Endothelial cell of umbilical vein (primary cell): ENCODE data around the gene UBE2E1. TPM values are rescaled to one million over a fixed set of nuclear protein-coding genes. Genes with fewer than 3 reads are reported as not detected.

Experiments used
- BruUV-seq: library from RNA; stranded (reverse); fragments of 400-500 nt; replicated peaks from 2 replicates; lab custom pipeline; 2021; lab: Mats Ljungman, UMichigan
- CTCF ChIA-PET: fragments of 300-600, 350-600 bp; sonication (Branson Sonifier 250); formaldehyde crosslinking; loops from one replicate; lab custom pipeline; 2021; ENCODE audit warnings: antibody characterized with exemption, inconsistent platforms; lab: Charles Lee
- POLR2A ChIA-PET: fragments of 300-600, 350-600 bp; sonication (Branson Sonifier 250); formaldehyde crosslinking; loops from one replicate; lab custom pipeline; 2021; ENCODE audit warnings: antibody characterized with exemption, inconsistent platforms; lab: Charles Lee
- DNase-seq: peaks from one replicate; pipeline ENCODE4 v3.0.0-alpha.2; 2011; ENCODE audit warnings: low read depth, low spot score
- FAIRE-seq: peaks from 2 replicates; lab custom pipeline; 2011; peaks lifted over from hg19 to GRCh38; lab: Jason Lieb, UNC
- H2AFZ ChIP-seq: 2 replicates; pipeline ENCODE4 v1.6.0; 2012; ENCODE audit warnings: low read depth, low read length, control low read depth, inconsistent platforms
- H3K27ac ChIP-seq: 2 replicates; pipeline ENCODE4 v1.5.1; 2011; ENCODE audit warnings: low read depth, mild to moderate bottlenecking, control low read depth, low read length, moderate library complexity; ENCODE audit not compliant: insufficient read depth
- H3K27me3 ChIP-seq, 2 experiments: 2 replicates each; pipeline versions ENCODE4 v1.6.0 to v1.6.1; 2011; ENCODE audit warnings: low read length in 2 of 2, mixed read lengths in 1 of 2; ENCODE audit not compliant: control insufficient read depth in 2 of 2, insufficient read depth in 2 of 2
- H3K36me3 ChIP-seq, 2 experiments: 2 replicates in 1 of 2; 3 replicates in 1 of 2; pipeline ENCODE4 v1.5.1; 2011; ENCODE audit warnings: low read length in 2 of 2, mild to moderate bottlenecking in 1 of 2, moderate library complexity in 1 of 2; ENCODE audit not compliant: control insufficient read depth in 2 of 2, insufficient read depth in 2 of 2; ENCODE audit errors: extremely low read depth in 1 of 2
- H3K4me1 ChIP-seq: 3 replicates; pipeline ENCODE4 v1.5.1; 2011; ENCODE audit warnings: mild to moderate bottlenecking, low read length; ENCODE audit not compliant: control insufficient read depth, insufficient read depth; ENCODE audit errors: extremely low read depth
- H3K4me2 ChIP-seq: 2 replicates; pipeline ENCODE4 v1.6.1; 2011; ENCODE audit warnings: low read length, control low read depth, mixed read lengths; ENCODE audit not compliant: insufficient read depth
- H3K4me3 ChIP-seq, 3 experiments: fragments of 200-600 bp in 1 of 3; sonication (generic), shearing (Covaris generic) in 1 of 3; replicated peaks in 1 of 3; 2 replicates each; pipeline ENCODE4 v1.5.1; 2011 to 2016; ENCODE audit warnings: control low read depth in 3 of 3, low read length in 3 of 3, mild to moderate bottlenecking in 2 of 3, inconsistent platforms in 1 of 3, low read depth in 1 of 3, moderate library complexity in 1 of 3; ENCODE audit not compliant: insufficient read depth in 1 of 3
- H3K79me2 ChIP-seq: 2 replicates; pipeline ENCODE4 v1.6.0; 2012; ENCODE audit warnings: low read length, inconsistent platforms; ENCODE audit not compliant: control insufficient read depth, insufficient read depth
- H3K9ac ChIP-seq: replicated peaks from 2 replicates; pipeline ENCODE3; 2011; ENCODE audit warnings: low read length, control low read depth; ENCODE audit not compliant: insufficient read depth; ENCODE audit errors: extremely low read depth
- H3K9me1 ChIP-seq: replicated peaks from 3 replicates; pipeline ENCODE4 v1.6.0; 2011; ENCODE audit warnings: mild to moderate bottlenecking, low read length; ENCODE audit not compliant: control insufficient read depth, insufficient read depth; ENCODE audit errors: extremely low read depth
- H3K9me3 ChIP-seq: replicated peaks from 2 replicates; pipeline ENCODE4 v1.5.1; 2012; ENCODE audit warnings: low read length, inconsistent platforms; ENCODE audit not compliant: control insufficient read depth, insufficient read depth
- H4K20me1 ChIP-seq: replicated peaks from 2 replicates; pipeline ENCODE3; 2011; ENCODE audit warnings: mild to moderate bottlenecking, low read length; ENCODE audit not compliant: control insufficient read depth, insufficient read depth; ENCODE audit errors: extremely low read depth
- CTCF ChIP-seq, 2 donors: IDR thresholded peaks; 1 replicate in 1 of 2; 2 replicates in 1 of 2; pipeline ENCODE4 v1.5.1; 2011; ENCODE audit warnings: low read length in 2 of 2, mild to moderate bottlenecking in 2 of 2, moderate library complexity in 2 of 2, control low read depth in 1 of 2, inconsistent platforms in 1 of 2, low read depth in 1 of 2; ENCODE audit not compliant: insufficient read depth in 1 of 2; ENCODE audit errors: extremely low read depth in 1 of 2
- EZH2 ChIP-seq: IDR thresholded peaks from 2 replicates; pipeline ENCODE4 v1.6.1; 2012; ENCODE audit warnings: borderline replicate concordance, low read depth, mild to moderate bottlenecking, moderate library complexity, low read length, inconsistent platforms; ENCODE audit not compliant: severe bottlenecking
- FOS ChIP-seq: IDR thresholded peaks from 2 replicates; pipeline ENCODE4 v1.6.1; 2011; ENCODE audit warnings: mild to moderate bottlenecking, low read length, moderate library complexity, borderline replicate concordance; ENCODE audit not compliant: insufficient read depth
- GATA2 ChIP-seq: IDR thresholded peaks from 2 replicates; pipeline ENCODE4 v1.7.0; 2011; ENCODE audit warnings: low read depth, mild to moderate bottlenecking, moderate library complexity, mixed read lengths, low read length; ENCODE audit not compliant: insufficient read length, insufficient read depth
- JUN ChIP-seq: IDR thresholded peaks from 2 replicates; pipeline ENCODE4 v1.6.1; 2011; ENCODE audit warnings: borderline replicate concordance, low read depth; ENCODE audit not compliant: insufficient read length, insufficient read depth
- MAX ChIP-seq: IDR thresholded peaks from 2 replicates; pipeline ENCODE4 v1.6.1; 2011; ENCODE audit not compliant: insufficient read depth, insufficient read length
- MYC ChIP-seq: IDR thresholded peaks from one replicate; pipeline ENCODE4 v1.6.1; 2011; ENCODE audit warnings: mild to moderate bottlenecking, low read depth, low read length
- POLR2A ChIP-seq: IDR thresholded peaks from 2 replicates; pipeline ENCODE4 v1.6.1; 2012; ENCODE audit warnings: low read depth, mild to moderate bottlenecking, control low read depth, low read length
- POLR2AphosphoS5 ChIP-seq: IDR thresholded peaks from 2 replicates; pipeline ENCODE4 v1.6.1; 2012; ENCODE audit warnings: low read depth, mild to moderate bottlenecking, control low read depth, low read length, moderate library complexity; ENCODE audit not compliant: insufficient read depth
- dilution Hi-C: fragments of 300-500 bp; cut with MboI; formaldehyde crosslinking; loops from one replicate; pipeline ENCODE4 v1.15.0; 2019; ENCODE audit warnings: low sequenced_read_pairs; ENCODE audit not compliant: extremely low pct_ligation_motif_present
- intact Hi-C: fragments of 100-400 bp; cut with micrococcal nuclease; formaldehyde crosslinking; loops from one replicate; pipeline ENCODE4 v1.10.0; 2022
- polyA plus RNA-seq, 4 experiments: library from polyadenylated mRNA; depleted of rRNA in 3 of 4; stranded (reverse) in 3 of 4; unstranded in 1 of 4; fragments of >200 nt; gene quantifications; 2 replicates each; pipeline versions ENCODE4 v1.2.1 to v1.2.3, GENCODE V29; 2011 to 2012; ENCODE audit warnings: missing spikeins in 1 of 4
- total RNA-seq: library from RNA; stranded (reverse); gene quantifications from 2 replicates; pipeline ENCODE4 v1.2.3, GENCODE V29; 2021

Gene UBE2E1
- total and polyA plus RNA-seq, 2 donors (not counting 3 experiments of a cell fraction or from before 2014, with no cell fraction given): 72.7 to 114 TPM

- Histone ChIP-seq H3K9me1 (no peaks in the 10 kb centered on the region), H4K20me1 (peaks cover 13% of the 10 kb centered on the region), H3K27ac (no peak overlapping the region), H3K4me1 (peaks cover 3% of the 10 kb centered on the region), H3K9ac (no peak overlapping the region), H2AFZ (no peak overlapping the region), H3K79me2 (peaks cover 80% of the 10 kb centered on the region), H3K9me3 (no peaks in the 10 kb centered on the region), H3K4me3 (no peak overlapping the region), H3K4me2 (no peak overlapping the region), H3K27me3 (no peaks in the 10 kb centered on the region), H3K36me3 (peaks cover 0 to 3% of the 10 kb centered on the region in 2 experiments)
- FAIRE-seq (peak; percentile 4), DNase-seq (no peak)
- ChIA-PET POLR2A (no interaction called here), CTCF (no interaction called here)
- intact Hi-C loops (no loop called here), dilution Hi-C loops (no loop called here)
- BruUV-seq: no TSS peak
- no peak for TF ChIP-seq FOS
- TF ChIP-seq CTCF (IDR thresholded peaks at IDR 0.05; ENCODE audit: extremely low read depth in 1 of 2, insufficient read depth in 1 of 2, low read depth in 1 of 2, low read length in 2 of 2): no peak
- TF ChIP-seq POLR2AphosphoS5: no peak
- no peak for TF ChIP-seq POLR2A
- no peak for TF ChIP-seq MYC
- no peak for TF ChIP-seq MAX
- no peak for TF ChIP-seq EZH2
- TF ChIP-seq JUN: no peak
- TF ChIP-seq GATA2: no peak
Measured at GRCh38 chr3:23820888-23821287, 15.1 kb downstream of the UBE2E1 start.
